ENCODE results near the gene PIK3CD.

Gene PIK3CD

DNA sequence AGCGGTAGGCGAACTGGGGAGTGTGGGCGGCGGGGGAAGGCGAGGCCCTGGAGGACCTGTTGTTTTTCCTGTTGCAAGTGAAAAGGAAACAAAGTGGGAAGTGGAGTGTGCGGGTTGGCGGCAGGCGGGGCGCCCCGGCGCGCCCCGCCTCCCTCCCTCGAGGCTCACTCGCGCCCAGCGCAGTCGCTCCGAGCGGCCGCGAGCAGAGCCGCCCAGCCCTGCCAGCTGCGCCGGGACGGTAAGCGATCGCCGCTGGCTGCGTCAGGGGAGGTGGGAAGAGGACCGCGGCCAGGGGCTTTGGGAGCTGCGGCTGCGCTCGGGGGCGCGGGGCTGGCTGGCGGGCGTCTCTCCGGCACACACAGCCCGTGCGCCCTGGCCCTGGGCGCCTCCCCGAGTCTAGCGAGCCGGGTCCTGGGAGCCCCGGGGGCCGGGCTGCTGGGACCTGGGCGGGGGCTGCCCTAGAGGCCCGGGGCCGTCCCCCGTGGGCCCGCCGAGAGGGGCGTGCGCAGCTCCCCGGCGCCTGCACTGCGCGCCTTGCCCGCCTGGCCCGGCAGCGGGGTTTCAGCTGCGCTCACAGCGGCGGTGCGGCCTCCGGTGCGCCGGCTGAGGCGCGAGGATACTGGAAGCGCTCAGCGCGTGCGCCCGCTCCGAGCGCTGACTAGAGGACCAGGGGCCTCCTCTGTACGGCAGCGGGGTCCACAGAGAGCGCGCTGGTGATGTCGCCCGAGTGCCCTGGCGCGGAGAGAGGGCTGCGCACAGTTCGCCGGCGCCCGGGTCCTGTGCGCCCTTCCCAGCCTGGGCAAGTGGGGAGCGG lies at the start of gene PIK3CD:
Gene PIK3CD, plus strand, starts transcription at position 167 of the 814 bp plus-strand sequence. CDS start 58,725 bp downstream, outside the sequence.
- no peak for DNase-seq (ENCODE audit: extremely low read depth, low read depth)
- TF ChIP-seq, protein P1, sequence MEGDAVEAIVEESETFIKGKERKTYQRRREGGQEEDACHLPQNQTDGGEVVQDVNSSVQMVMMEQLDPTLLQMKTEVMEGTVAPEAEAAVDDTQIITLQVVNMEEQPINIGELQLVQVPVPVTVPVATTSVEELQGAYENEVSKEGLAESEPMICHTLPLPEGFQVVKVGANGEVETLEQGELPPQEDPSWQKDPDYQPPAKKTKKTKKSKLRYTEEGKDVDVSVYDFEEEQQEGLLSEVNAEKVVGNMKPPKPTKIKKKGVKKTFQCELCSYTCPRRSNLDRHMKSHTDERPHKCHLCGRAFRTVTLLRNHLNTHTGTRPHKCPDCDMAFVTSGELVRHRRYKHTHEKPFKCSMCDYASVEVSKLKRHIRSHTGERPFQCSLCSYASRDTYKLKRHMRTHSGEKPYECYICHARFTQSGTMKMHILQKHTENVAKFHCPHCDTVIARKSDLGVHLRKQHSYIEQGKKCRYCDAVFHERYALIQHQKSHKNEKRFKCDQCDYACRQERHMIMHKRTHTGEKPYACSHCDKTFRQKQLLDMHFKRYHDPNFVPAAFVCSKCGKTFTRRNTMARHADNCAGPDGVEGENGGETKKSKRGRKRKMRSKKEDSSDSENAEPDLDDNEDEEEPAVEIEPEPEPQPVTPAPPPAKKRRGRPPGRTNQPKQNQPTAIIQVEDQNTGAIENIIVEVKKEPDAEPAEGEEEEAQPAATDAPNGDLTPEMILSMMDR (IDR thresholded peaks at IDR 0.05; ENCODE audit: low read depth, low read length, missing control alignments) = no peak
- H3K4me3 ChIP-seq (replicated peaks; ENCODE audit: low read depth, low read length) = peak within 1 kb of the TSS; percentile 40

- H3K4me3 ChIP-seq (replicated peaks; ENCODE audit: low read depth, low read length) = no peak overlapping the region
- DNase-seq (ENCODE audit: extremely low read depth, low read depth) = no peak
- TF ChIP-seq, protein P1 (IDR thresholded peaks at IDR 0.05; ENCODE audit: low read depth, low read length, missing control alignments) = no peak
Observed at GRCh38 chr1:9601942-9602793, 49.4 kb upstream of the PIK3CD start.

DNA sequence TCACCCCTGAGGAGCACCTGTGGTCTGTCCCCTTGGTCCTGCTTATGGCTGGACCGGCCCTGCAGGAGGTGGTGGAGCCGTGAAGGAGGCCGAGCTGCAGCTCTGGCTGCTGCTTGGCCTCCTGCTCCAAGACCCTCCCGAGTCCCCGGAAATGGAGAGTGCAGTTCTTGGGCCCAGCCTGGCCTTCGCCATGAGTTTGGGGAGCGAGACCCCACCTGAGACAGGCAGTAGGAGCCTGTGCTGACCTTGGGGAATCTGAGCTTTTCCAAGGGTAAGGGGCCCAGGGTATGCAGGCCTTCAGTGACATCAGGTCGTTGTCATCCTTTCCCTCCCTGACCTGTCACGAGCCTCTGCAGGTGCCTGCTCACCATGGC lies 48.8 kb upstream of the PIK3CD start:
- TF ChIP-seq, protein P1 (IDR thresholded peaks at IDR 0.05; ENCODE audit: low read depth, low read length, missing control alignments) = no peak
- DNase-seq (ENCODE audit: extremely low read depth, low read depth) = no peak

GRCh38 chr1:9603307-9603706 lies 48.2 kb upstream of the PIK3CD start:
- TF ChIP-seq, protein P1 (IDR thresholded peaks at IDR 0.05; ENCODE audit: low read depth, low read length, missing control alignments) = no peak
- no peak for DNase-seq (ENCODE audit: extremely low read depth, low read depth)

More for the DNA sequence above, 48.8 kb upstream of the PIK3CD start:
- H3K4me3 ChIP-seq (replicated peaks; ENCODE audit: low read depth, low read length) = no peak overlapping the region

GRCh38 chr1:9603766-9604753 lies 47.5 kb upstream of the PIK3CD start:
- TF ChIP-seq, protein P1 (IDR thresholded peaks at IDR 0.05; ENCODE audit: low read depth, low read length, missing control alignments) = no peak
- no peak overlapping the region for H3K4me3 ChIP-seq (replicated peaks; ENCODE audit: low read depth, low read length)
- no peak for DNase-seq (ENCODE audit: extremely low read depth, low read depth)

More at GRCh38 chr1:9603307-9603706, 48.2 kb upstream of the PIK3CD start:
- H3K4me3 ChIP-seq (replicated peaks; ENCODE audit: low read depth, low read length) = no peak overlapping the region

GRCh38 chr1:9604836-9605235 lies 46.7 kb upstream of the PIK3CD start:
- no peak for DNase-seq (ENCODE audit: extremely low read depth, low read depth)
- no peak overlapping the region for H3K4me3 ChIP-seq (replicated peaks; ENCODE audit: low read depth, low read length)
- TF ChIP-seq, protein P1 (IDR thresholded peaks at IDR 0.05; ENCODE audit: low read depth, low read length, missing control alignments) = no peak
